RWPE1 (cell line): ENCODE measurements around the gene CDADC1.

Source experiments
- CTCF ChIA-PET: fragments of 350-600 bp; sonication (Branson Sonifier 250); formaldehyde crosslinking; extraction: SDS; loops from one replicate; lab custom pipeline; 2021; lab: Yijun Ruan, JAX
- POLR2A ChIA-PET: fragments of 400-600 bp; formaldehyde crosslinking; extraction: SDS; loops from one replicate; lab custom pipeline; 2020; ENCODE audit warnings: antibody characterized with exemption; ENCODE audit not compliant: low non-redundant PET; lab: Yijun Ruan, JAX
- DNase-seq: peaks from one replicate; pipeline ENCODE4 v3.0.0; 2012; ENCODE audit warnings: low spot score
- H3K27ac ChIP-seq: fragments of 450-650 bp; 2 replicates; pipeline ENCODE4 v1.5.1; 2017
- CTCF ChIP-seq: fragments of 450-650 bp; conservative IDR thresholded peaks from 2 replicates; pipeline ENCODE4 v1.5.1; 2017; ENCODE audit warnings: low read depth, mild to moderate bottlenecking

Gene CDADC1

DNA sequence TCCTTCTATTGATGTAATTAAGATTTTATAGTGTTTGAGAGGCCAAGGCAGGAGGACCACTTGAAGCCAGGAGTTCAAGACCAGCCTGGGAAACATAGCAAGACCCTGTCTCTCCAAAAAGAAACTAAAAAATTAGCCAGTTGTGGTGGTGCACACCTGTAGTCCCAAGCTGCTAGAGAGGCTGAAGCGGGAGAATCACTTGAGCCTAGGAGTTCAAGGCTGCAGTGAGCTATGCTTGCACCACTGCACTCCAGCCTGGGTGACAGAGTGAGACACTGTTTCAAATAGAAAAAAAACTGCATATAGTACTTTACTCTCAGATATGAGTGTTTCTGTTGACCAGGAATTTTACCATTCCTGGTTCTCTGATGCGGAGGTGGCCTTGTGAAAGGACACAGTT, 48.9 kb downstream of the CDADC1 start:
- CTCF ChIA-PET = interaction anchor here (0.6 to 1.1 kb wide), 3 partner anchors 14 to 310 kb away, joined by 3 to 7 read pairs (median 6); no protein-coding TSS in a partner anchor
- POLR2A ChIA-PET = no interaction called here
- DNase-seq = no peak
- no peak for TF ChIP-seq CTCF
- H3K27ac ChIP-seq = no peak overlapping the region

DNA sequence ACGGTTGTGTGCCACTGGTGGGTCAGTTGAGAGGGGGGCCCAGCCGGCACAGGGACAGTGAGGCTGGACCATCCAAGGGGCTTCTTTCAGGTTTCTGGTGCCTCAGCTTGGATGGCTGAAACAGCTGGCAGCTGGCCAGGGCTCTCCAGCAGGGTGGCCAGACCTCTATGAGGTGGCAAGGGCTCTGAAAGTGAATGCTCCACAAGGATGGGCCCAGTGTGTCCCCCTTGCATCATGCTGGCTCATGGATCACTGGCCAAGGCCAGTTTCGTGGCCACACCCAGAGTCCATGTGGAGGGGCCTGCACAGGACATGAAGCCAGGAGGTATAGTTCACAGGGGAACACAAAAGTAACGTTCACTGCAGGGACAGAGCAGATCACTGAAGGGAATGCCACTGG, 49.6 kb downstream of the CDADC1 start:
- ChIA-PET POLR2A (no interaction called here), CTCF (interaction anchor here (1.1 kb wide), 1 partner anchor 309 kb away, joined by 7 read pairs; no protein-coding TSS in a partner anchor)
- H3K27ac ChIP-seq = no peak overlapping the region
- DNase-seq = no peak
- no peak for TF ChIP-seq CTCF

DNA sequence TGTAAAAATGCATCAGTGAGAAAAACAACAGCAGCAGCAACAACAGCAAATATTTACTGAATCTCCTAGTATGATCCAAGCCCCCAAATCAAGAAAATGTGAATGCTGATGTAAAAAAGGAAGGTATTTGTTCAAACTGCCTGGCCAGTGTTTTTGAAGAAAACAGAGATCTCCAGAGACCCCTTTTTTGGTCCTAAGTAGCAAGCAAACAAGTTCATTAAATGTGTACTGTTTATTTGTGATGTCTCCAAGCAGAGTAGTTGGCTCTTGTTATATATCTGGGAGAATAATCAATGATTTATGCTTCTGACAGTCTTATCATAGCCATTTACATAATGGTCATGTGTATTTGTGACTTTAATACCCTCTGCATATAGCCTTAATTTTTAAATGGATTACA, 50.7 kb downstream of the CDADC1 start:
- no peak for TF ChIP-seq CTCF
- DNase-seq = no peak
- ChIA-PET POLR2A (no interaction called here), CTCF (interaction anchor here (0.8 kb wide), 1 partner anchor 486 kb away, joined by 3 read pairs; no protein-coding TSS in a partner anchor)
- H3K27ac ChIP-seq = no peak overlapping the region

DNA sequence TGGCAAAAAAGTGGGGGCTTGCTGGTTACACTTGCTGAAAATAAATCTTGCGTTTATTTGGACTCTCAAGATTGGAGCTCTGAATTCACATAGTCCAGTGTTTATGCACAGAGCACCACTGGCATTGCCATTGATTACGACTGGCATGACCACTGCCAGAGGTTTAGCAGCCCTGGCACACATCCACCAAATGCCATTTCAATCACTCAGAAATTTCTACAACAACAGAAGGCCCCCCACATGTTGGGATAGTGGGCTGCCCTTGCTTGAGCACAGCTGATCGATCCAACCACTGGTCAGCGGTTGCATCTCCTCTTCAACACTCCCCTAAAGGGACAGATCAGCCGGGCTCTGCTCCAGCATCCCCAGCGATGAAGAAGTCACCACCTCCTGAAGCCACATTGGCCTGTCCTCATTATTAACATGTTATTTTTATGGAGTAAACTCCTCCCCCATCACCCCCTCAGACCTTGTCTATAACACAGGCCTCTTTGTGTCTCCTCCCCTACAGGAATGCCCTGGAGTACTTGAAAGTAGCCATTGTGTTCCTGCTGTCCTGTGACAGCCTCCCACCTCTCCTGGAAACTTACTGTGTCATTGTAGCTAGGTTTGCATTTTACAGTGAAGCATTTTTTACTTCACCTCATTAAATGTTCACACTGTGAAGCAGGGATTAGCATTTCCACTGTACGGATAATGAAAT, 51.3 kb downstream of the CDADC1 start:
- no peak overlapping the region for H3K27ac ChIP-seq
- TF ChIP-seq CTCF = no peak
- DNase-seq = no peak
- ChIA-PET CTCF (interaction anchor here (0.8 kb wide), 1 partner anchor 487 kb away, joined by 3 read pairs; no protein-coding TSS in a partner anchor), POLR2A (no interaction called here)

DNA sequence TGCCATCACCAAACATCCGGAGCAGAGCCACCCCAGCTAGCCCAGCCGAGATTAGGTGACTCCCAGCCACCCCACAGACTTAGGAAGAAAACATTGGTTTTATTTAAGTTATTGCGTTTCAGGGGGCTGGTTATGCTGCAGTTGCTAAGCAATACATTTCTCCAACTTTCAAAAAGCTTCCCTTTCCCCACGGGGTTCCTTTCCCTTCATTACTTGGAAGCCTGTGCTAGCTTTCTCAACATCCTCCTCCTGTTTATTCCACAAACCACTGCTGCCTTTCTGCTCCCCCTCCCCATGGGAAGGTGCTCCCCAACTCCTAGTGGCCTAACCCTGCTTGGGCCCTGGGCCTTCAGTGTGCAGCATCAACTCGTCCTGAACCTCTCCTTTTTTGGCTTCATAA, 52.6 kb downstream of the CDADC1 start:
- ChIA-PET CTCF (interaction anchor here (0.6 to 3.5 kb wide), 7 partner anchors 10 to 307 kb away, joined by 3 to 20 read pairs (median 4); no protein-coding TSS in a partner anchor), POLR2A (no interaction called here)
- no peak for TF ChIP-seq CTCF
- H3K27ac ChIP-seq = no peak overlapping the region
- no peak for DNase-seq

DNA sequence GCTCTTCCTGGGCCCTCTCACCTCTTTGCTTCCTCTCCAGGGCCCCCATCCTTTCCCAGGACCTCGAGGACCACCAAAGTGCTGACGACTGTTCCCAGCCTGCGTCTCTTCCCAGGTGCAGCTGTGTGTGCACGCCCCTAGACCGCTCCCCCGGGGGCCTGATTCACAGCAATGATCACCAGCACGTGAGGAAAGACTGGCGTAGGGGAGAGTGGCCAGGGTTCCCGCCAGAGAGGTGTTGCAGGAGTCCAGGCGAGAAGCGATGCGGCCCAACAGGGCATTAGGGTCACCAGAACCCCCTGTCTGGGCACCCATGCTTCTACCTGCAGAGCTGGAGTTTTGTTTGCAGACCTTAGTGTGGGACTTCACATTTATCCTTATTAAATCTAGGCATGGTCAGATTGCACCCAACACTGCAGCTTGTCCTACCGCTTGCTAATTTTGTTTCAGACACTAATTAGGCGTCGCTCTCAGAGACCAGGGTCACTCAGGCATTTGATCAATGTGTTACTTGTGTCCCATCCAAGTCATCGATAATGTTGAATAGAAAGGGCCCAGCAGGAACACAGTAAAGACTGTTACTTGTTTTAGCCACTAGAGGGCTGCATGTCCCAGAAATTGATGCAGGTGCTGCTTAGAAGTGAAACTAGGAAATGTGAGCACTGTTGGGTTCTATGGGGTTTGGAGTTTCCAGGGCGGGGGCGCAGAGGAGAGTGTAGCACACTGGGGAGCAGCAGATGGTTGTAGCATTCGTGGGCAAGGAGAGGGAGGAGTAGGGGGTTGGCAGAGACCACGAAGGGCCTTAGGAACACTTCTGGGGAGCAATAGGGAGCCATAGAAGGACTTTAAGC, 53.2 kb downstream of the CDADC1 start:
- CTCF ChIA-PET = interaction anchor here (0.6 to 3.5 kb wide), 7 partner anchors 35 to 314 kb away, joined by 3 to 20 read pairs (median 3); no protein-coding TSS in a partner anchor
- no peak overlapping the region for H3K27ac ChIP-seq
- peak; percentile 89 for TF ChIP-seq CTCF
- DNase-seq = peak; percentile 68
- POLR2A ChIA-PET = no interaction called here
